CD4-positive, alpha-beta T cell treated with Interleukin-15 for 4 hours (primary cell): ENCODE measurements around the gene FMO1.
"Not testable (repeated sequence)": the region's sequence is repeated elsewhere in the genome, so short reads cannot be mapped to it uniquely, and the experiment has no call there.

Experiments
- DNase-seq: peaks from one replicate; pipeline ENCODE4 v3.0.0-alpha.2; 2020; ENCODE audit warnings: low spot score

FMO1 gene

GRCh38 chr1:171236231-171236630 lies 12.1 kb upstream of the FMO1 start:
- not testable (repeated sequence) for DNase-seq

- DNase-seq = no peak
Measured at GRCh38 chr1:171243878-171244277, 4.4 kb upstream of the FMO1 start.

GRCh38 chr1:171245458-171246064 lies 2.7 kb upstream of the FMO1 start:
- DNase-seq = peak; percentile 29

- no peak for DNase-seq
Measured at GRCh38 chr1:171247501-171247900, 793 bp upstream of the FMO1 start.

GRCh38 chr1:171248841-171249240 lies 547 bp downstream of the FMO1 start:
- DNase-seq = no peak

GRCh38 chr1:171250263-171250662 lies 2.0 kb downstream of the FMO1 start:
- no peak for DNase-seq

GRCh38 chr1:171251042-171251951 lies 3.0 kb downstream of the FMO1 start:
- DNase-seq = no peak

GRCh38 chr1:171251952-171252300 lies 3.6 kb downstream of the FMO1 start:
- no peak for DNase-seq

- no peak for DNase-seq
Measured at GRCh38 chr1:171252482-171252881, 4.2 kb downstream of the FMO1 start.

GRCh38 chr1:171254859-171255258 lies 6.6 kb downstream of the FMO1 start:
- DNase-seq = no peak

- no peak for DNase-seq
Measured at GRCh38 chr1:171256940-171257606, 8.8 kb downstream of the FMO1 start.

GRCh38 chr1:171257607-171258076 lies 9.3 kb downstream of the FMO1 start:
- no peak for DNase-seq

GRCh38 chr1:171258429-171258828 lies 10.1 kb downstream of the FMO1 start:
- no peak for DNase-seq

- no peak for DNase-seq
Measured at GRCh38 chr1:171258943-171259342, 10.6 kb downstream of the FMO1 start.

- DNase-seq = no peak
Measured at GRCh38 chr1:171261336-171261735, 13.0 kb downstream of the FMO1 start.

GRCh38 chr1:171263901-171264300 lies 15.6 kb downstream of the FMO1 start:
- no peak for DNase-seq

GRCh38 chr1:171265686-171266085 lies 17.4 kb downstream of the FMO1 start:
- DNase-seq = no peak

GRCh38 chr1:171266930-171267329 lies 18.6 kb downstream of the FMO1 start:
- DNase-seq = no peak

GRCh38 chr1:171267391-171267790 lies 19.1 kb downstream of the FMO1 start:
- DNase-seq = no peak

- DNase-seq = no peak
Measured at GRCh38 chr1:171270806-171271205, 22.5 kb downstream of the FMO1 start.

- DNase-seq = no peak
Measured at GRCh38 chr1:171277534-171277933, 29.2 kb downstream of the FMO1 start.

GRCh38 chr1:171279234-171279633 lies 30.9 kb downstream of the FMO1 start:
- no peak for DNase-seq

GRCh38 chr1:171279678-171280077 lies 31.4 kb downstream of the FMO1 start:
- DNase-seq = no peak
